Right lung (tissue), 5 donors: ENCODE results near the gene RAC2. TPM values are rescaled to one million over a fixed set of nuclear protein-coding genes. Genes with fewer than 3 reads are reported as not detected.
"Not testable (repeated sequence)": the region's sequence is repeated elsewhere in the genome, so short reads cannot be mapped to it uniquely, and the experiment has no call there.

ENCODE experiments used
- DNase-seq, 2 donors: peaks; one replicate each; pipeline ENCODE4 v3.0.0-alpha.2; 2013
- polyA plus RNA-seq, 5 donors: library from polyadenylated mRNA; unstranded; fragments of 120-200 nt; gene quantifications; one replicate each; pipeline versions ENCODE4 v1.2.1 to v1.2.3, GENCODE V29; 2013; ENCODE audit warnings: inconsistent platforms in 1 of 5, low replicate concordance in 1 of 5; ENCODE audit not compliant: insufficient read length in 5 of 5, insufficient read depth in 1 of 5

The RAC2 gene
- polyA plus RNA-seq, 5 donors: 6.7 to 11.6 (median 8.1) TPM

- DNase-seq: no peak
These were observed 36.9 kb downstream of the RAC2 start for GRCh38 chr22:37206841-37207821.

- DNase-seq: no peak
These were observed 37.8 kb downstream of the RAC2 start for GRCh38 chr22:37206118-37206840.

- DNase-seq: no peak
These were observed 39.0 kb downstream of the RAC2 start for GRCh38 chr22:37205046-37205445.

GRCh38 chr22:37204045-37204655 lies 39.9 kb downstream of the RAC2 start:
- no peak for DNase-seq

GRCh38 chr22:37203354-37204044 lies 40.6 kb downstream of the RAC2 start:
- DNase-seq: no peak

- no peak for DNase-seq
These were observed 41.4 kb downstream of the RAC2 start for GRCh38 chr22:37202716-37203115.

GRCh38 chr22:37202001-37202555 lies 42.0 kb downstream of the RAC2 start:
- no peak for DNase-seq

GRCh38 chr22:37201443-37201820 lies 42.6 kb downstream of the RAC2 start:
- DNase-seq: not testable (repeated sequence)

- DNase-seq: no peak
These were observed 44.3 kb downstream of the RAC2 start for GRCh38 chr22:37199760-37200108.

GRCh38 chr22:37199103-37199759 lies 44.8 kb downstream of the RAC2 start:
- peak; percentile 98 to 99 for DNase-seq

GRCh38 chr22:37198258-37199102 lies 45.6 kb downstream of the RAC2 start:
- DNase-seq: peak; percentile 67 to 73

GRCh38 chr22:37197451-37198257 lies 46.4 kb downstream of the RAC2 start:
- no peak for DNase-seq

- peak; percentile 75 to 77 for DNase-seq
These were observed 47.3 kb downstream of the RAC2 start for GRCh38 chr22:37196539-37197450.

- no peak for DNase-seq
These were observed 48.1 kb downstream of the RAC2 start for GRCh38 chr22:37195921-37196320.

- no peak for DNase-seq
These were observed 49.3 kb downstream of the RAC2 start for GRCh38 chr22:37194750-37195149.

- DNase-seq: no peak
These were observed 50.4 kb downstream of the RAC2 start for GRCh38 chr22:37193629-37194191.

GRCh38 chr22:37192741-37193140 lies 51.3 kb downstream of the RAC2 start:
- DNase-seq: no peak

GRCh38 chr22:37192204-37192603 lies 51.9 kb downstream of the RAC2 start:
- no peak for DNase-seq
